Hippocampal formation (tissue), 2 donors: ENCODE data around the gene KCNIP4.
"Not testable (repeated sequence)": the region's sequence is repeated elsewhere in the genome, so short reads cannot be mapped to it uniquely, and the experiment has no call there.

Source experiments
- DNase-seq, 2 donors: peaks; one replicate each; lab custom pipeline; 2025; lab: John Stamatoyannopoulos, UW

The KCNIP4 gene

GRCh38 chr4:21366312-21366711 is 582.3 kb downstream of the KCNIP4 start:
- no peak for DNase-seq

GRCh38 chr4:21363701-21364100 is 584.9 kb downstream of the KCNIP4 start:
- no peak for DNase-seq

GRCh38 chr4:21352354-21352753 is 596.2 kb downstream of the KCNIP4 start:
- DNase-seq = not testable (repeated sequence)

- DNase-seq = no peak
Measured at GRCh38 chr4:21347142-21347541, 601.4 kb downstream of the KCNIP4 start.

- DNase-seq = no peak
Measured at GRCh38 chr4:21327976-21328700, 620.4 kb downstream of the KCNIP4 start.

- DNase-seq = no peak
Measured at GRCh38 chr4:21320034-21320433, 628.5 kb downstream of the KCNIP4 start.

- no peak for DNase-seq
Measured at GRCh38 chr4:21307709-21308108, 640.9 kb downstream of the KCNIP4 start.

GRCh38 chr4:21304540-21304887 is 644.1 kb downstream of the KCNIP4 start:
- DNase-seq = no peak

GRCh38 chr4:21290562-21290961 is 658.0 kb downstream of the KCNIP4 start:
- DNase-seq = no peak

GRCh38 chr4:21276046-21276445 is 672.5 kb downstream of the KCNIP4 start:
- no peak for DNase-seq

GRCh38 chr4:21271439-21272052 is 677.0 kb downstream of the KCNIP4 start:
- DNase-seq = no peak

- no peak for DNase-seq
Measured at GRCh38 chr4:21248331-21248730, 700.2 kb downstream of the KCNIP4 start.

GRCh38 chr4:21242163-21242562 is 706.4 kb downstream of the KCNIP4 start:
- DNase-seq = no peak

GRCh38 chr4:21226637-21227538 is 721.7 kb downstream of the KCNIP4 start:
- DNase-seq = no peak

- no peak for DNase-seq
Measured at GRCh38 chr4:21211846-21212245, 736.7 kb downstream of the KCNIP4 start.

GRCh38 chr4:21209860-21210259 is 738.7 kb downstream of the KCNIP4 start:
- no peak for DNase-seq

GRCh38 chr4:21205821-21206531 is 742.6 kb downstream of the KCNIP4 start:
- DNase-seq = no peak

- no peak for DNase-seq
Measured at GRCh38 chr4:21203416-21203815, 745.2 kb downstream of the KCNIP4 start.

GRCh38 chr4:21202959-21203358 is 745.6 kb downstream of the KCNIP4 start:
- no peak for DNase-seq

- no peak for DNase-seq
Measured at GRCh38 chr4:21198683-21199082, 749.9 kb downstream of the KCNIP4 start.

- no peak for DNase-seq
Measured at GRCh38 chr4:21195682-21196081, 752.9 kb downstream of the KCNIP4 start.

- DNase-seq = no peak
Measured at GRCh38 chr4:21192367-21192766, 756.2 kb downstream of the KCNIP4 start.
